HepG2 (cell line): Measurements from ENCODE around the gene HES1. TPM values are rescaled to one million over a fixed set of nuclear protein-coding genes. Genes with fewer than 3 reads are reported as not detected.
A peak's percentile ranks its signal among the peaks of the same experiment; 100 is the strongest.

Experiments used
- KMT2A ChIP-seq: sonication (generic); formaldehyde crosslinking; IDR thresholded peaks from 2 replicates; pipeline ENCODE4 v1.4.0; 2020; ENCODE audit warnings: missing genetic modification reagents
- MAFG ChIP-seq: sonication (generic); formaldehyde crosslinking; IDR thresholded peaks from 2 replicates; pipeline ENCODE4 v1.5.1; 2020; ENCODE audit warnings: mild to moderate bottlenecking, missing genetic modification reagents
- MLX ChIP-seq: IDR thresholded peaks from 2 replicates; pipeline ENCODE4 v1.6.1; 2016
- SNRNP70 ChIP-seq: fragments of 200-400 bp; formaldehyde crosslinking; IDR thresholded peaks from 2 replicates; pipeline ENCODE4 v1.6.1; 2017; ENCODE audit warnings: mild to moderate bottlenecking, low read depth, low read length, moderate library complexity
- SOX13 ChIP-seq, 3 experiments: fragments of 450-650 bp in 1 of 3; sonication (generic) in 1 of 3; formaldehyde crosslinking in 1 of 3; IDR thresholded peaks in 2 of 3; conservative IDR thresholded peaks in 1 of 3; 2 replicates each; pipeline versions ENCODE4 v1.5.0 to v1.6.1; 2016 to 2020; ENCODE audit warnings: antibody characterized with exemption in 1 of 3, mild to moderate bottlenecking in 1 of 3, missing compliant biosample characterization in 1 of 3, missing genetic modification reagents in 1 of 3, moderate library complexity in 1 of 3
- ZNF143 ChIP-seq: sonication (generic); formaldehyde crosslinking; IDR thresholded peaks from 2 replicates; pipeline ENCODE4 v1.4.0; 2020; ENCODE audit warnings: missing genetic modification reagents
- ZNF749 ChIP-seq: sonication (generic); formaldehyde crosslinking; IDR thresholded peaks from 2 replicates; pipeline ENCODE4 v1.8.0; 2022; ENCODE audit warnings: mild to moderate bottlenecking, missing genetic modification reagents, moderate library complexity, borderline replicate concordance
- polyA plus RNA-seq, 8 experiments: library from polyadenylated mRNA; depleted of rRNA in 3 of 8; stranded (reverse) in 7 of 8; unstranded in 1 of 8; fragments of >200 nt; fragmentation: Illumina TruSeq in 4 of 8; extraction: Trizol in 4 of 8; gene quantifications; 2 replicates each; pipeline versions ENCODE4 v1.2.1 to v1.2.3, GENCODE V29; 2011 to 2016; ENCODE audit warnings: low read depth in 4 of 8, missing spikeins in 1 of 8, mixed read lengths in 1 of 8; ENCODE audit not compliant: insufficient read depth in 1 of 8
- total RNA-seq, 5 experiments: library from RNA; depleted of rRNA; stranded (reverse); fragments of >200 nt; fragmentation: Illumina TruSeq; extraction: Trizol; gene quantifications; 2 replicates each; pipeline ENCODE4 v1.2.3, GENCODE V29; 2016; ENCODE audit warnings: low read depth in 1 of 5
- TF ChIP-seq, protein P1 (sequence below): fragments of 450-650 bp; IDR thresholded peaks from 2 replicates; pipeline ENCODE4 v1.6.1; 2017; ENCODE audit warnings: mild to moderate bottlenecking
- TF ChIP-seq, protein P2 (sequence below): sonication (generic); formaldehyde crosslinking; IDR thresholded peaks from one replicate; pipeline ENCODE4 v1.5.1; 2020; ENCODE audit warnings: mild to moderate bottlenecking, missing genetic modification reagents; ENCODE audit errors: not compliant biosample characterization
- TF ChIP-seq, protein P3 (sequence below): sonication (generic); formaldehyde crosslinking; IDR thresholded peaks from 2 replicates; pipeline ENCODE4 v1.4.0; 2020; ENCODE audit warnings: mild to moderate bottlenecking, missing genetic modification reagents

HES1 gene
- total and polyA plus RNA-seq, 2 of the 13 experiments (the other 11 are each of a cell fraction or from before 2014, with no cell fraction given), result 15.4 to 19.8 TPM

- TF ChIP-seq MLX (CRISPR knock-in tag) (peak; percentile 47; the same call in 1 of the 2 replicates), ZNF143 (CRISPR knock-in tag) (0 out of 2 replicates have a peak, but pooled peaks have one; percentile 23), MAFG (CRISPR knock-in tag) (no peak), SOX13 (IDR thresholded peaks at IDR 0.05) (0 out of 2 replicates have a peak, but pooled peaks have one; percentile 35), SOX13 (CRISPR knock-in tag; conservative IDR thresholded peaks at IDR 0.05 in 1 of 2, IDR thresholded peaks at IDR 0.05 in 1 of 2) (peak in 1 of 2 experiments; percentile 72; a peak in 2 of 4 replicates), SNRNP70 (no peak), KMT2A (CRISPR knock-in tag) (no peak), ZNF749 (CRISPR knock-in tag) (no peak)
- TF ChIP-seq, protein P1, sequence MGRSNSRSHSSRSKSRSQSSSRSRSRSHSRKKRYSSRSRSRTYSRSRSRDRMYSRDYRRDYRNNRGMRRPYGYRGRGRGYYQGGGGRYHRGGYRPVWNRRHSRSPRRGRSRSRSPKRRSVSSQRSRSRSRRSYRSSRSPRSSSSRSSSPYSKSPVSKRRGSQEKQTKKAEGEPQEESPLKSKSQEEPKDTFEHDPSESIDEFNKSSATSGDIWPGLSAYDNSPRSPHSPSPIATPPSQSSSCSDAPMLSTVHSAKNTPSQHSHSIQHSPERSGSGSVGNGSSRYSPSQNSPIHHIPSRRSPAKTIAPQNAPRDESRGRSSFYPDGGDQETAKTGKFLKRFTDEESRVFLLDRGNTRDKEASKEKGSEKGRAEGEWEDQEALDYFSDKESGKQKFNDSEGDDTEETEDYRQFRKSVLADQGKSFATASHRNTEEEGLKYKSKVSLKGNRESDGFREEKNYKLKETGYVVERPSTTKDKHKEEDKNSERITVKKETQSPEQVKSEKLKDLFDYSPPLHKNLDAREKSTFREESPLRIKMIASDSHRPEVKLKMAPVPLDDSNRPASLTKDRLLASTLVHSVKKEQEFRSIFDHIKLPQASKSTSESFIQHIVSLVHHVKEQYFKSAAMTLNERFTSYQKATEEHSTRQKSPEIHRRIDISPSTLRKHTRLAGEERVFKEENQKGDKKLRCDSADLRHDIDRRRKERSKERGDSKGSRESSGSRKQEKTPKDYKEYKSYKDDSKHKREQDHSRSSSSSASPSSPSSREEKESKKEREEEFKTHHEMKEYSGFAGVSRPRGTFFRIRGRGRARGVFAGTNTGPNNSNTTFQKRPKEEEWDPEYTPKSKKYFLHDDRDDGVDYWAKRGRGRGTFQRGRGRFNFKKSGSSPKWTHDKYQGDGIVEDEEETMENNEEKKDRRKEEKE, result no peak
- TF ChIP-seq, protein P2, sequence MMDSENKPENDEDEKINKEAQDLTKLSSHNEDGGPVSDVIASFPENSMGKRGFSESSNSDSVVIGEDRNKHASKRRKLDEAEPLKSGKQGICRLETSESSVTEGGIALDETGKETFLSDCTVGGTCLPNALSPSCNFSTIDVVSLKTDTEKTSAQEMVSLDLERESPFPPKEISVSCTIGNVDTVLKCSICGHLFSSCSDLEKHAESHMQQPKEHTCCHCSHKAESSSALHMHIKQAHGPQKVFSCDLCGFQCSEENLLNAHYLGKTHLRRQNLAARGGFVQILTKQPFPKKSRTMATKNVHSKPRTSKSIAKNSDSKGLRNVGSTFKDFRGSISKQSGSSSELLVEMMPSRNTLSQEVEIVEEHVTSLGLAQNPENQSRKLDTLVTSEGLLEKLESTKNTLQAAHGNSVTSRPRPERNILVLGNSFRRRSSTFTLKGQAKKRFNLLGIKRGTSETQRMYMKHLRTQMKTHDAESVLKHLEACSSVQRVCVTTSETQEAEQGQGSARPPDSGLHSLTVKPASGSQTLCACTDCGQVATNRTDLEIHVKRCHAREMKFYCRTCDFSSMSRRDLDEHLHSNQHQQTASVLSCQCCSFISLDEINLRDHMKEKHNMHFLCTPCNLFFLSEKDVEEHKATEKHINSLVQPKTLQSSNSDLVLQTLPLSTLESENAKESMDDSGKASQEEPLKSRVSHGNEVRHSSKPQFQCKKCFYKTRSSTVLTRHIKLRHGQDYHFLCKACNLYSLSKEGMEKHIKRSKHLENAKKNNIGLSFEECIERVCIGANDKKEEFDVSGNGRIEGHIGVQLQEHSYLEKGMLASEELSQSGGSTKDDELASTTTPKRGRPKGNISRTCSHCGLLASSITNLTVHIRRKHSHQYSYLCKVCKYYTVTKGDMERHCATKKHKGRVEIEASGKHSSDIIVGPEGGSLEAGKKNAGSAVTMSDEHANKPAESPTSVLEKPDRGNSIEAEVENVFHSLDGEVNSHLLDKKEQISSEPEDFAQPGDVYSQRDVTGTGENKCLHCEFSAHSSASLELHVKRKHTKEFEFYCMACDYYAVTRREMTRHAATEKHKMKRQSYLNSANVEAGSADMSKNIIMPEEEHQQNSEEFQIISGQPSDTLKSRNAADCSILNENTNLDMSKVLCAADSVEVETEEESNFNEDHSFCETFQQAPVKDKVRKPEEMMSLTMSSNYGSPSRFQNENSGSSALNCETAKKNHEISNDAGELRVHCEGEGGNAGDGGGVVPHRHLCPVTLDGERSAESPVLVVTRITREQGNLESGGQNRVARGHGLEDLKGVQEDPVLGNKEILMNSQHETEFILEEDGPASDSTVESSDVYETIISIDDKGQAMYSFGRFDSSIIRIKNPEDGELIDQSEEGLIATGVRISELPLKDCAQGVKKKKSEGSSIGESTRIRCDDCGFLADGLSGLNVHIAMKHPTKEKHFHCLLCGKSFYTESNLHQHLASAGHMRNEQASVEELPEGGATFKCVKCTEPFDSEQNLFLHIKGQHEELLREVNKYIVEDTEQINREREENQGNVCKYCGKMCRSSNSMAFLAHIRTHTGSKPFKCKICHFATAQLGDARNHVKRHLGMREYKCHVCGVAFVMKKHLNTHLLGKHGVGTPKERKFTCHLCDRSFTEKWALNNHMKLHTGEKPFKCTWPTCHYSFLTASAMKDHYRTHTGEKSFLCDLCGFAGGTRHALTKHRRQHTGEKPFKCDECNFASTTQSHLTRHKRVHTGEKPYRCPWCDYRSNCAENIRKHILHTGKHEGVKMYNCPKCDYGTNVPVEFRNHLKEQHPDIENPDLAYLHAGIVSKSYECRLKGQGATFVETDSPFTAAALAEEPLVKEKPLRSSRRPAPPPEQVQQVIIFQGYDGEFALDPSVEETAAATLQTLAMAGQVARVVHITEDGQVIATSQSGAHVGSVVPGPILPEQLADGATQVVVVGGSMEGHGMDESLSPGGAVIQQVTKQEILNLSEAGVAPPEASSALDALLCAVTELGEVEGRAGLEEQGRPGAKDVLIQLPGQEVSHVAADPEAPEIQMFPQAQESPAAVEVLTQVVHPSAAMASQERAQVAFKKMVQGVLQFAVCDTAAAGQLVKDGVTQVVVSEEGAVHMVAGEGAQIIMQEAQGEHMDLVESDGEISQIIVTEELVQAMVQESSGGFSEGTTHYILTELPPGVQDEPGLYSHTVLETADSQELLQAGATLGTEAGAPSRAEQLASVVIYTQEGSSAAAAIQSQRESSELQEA, result no peak
- TF ChIP-seq, protein P3, sequence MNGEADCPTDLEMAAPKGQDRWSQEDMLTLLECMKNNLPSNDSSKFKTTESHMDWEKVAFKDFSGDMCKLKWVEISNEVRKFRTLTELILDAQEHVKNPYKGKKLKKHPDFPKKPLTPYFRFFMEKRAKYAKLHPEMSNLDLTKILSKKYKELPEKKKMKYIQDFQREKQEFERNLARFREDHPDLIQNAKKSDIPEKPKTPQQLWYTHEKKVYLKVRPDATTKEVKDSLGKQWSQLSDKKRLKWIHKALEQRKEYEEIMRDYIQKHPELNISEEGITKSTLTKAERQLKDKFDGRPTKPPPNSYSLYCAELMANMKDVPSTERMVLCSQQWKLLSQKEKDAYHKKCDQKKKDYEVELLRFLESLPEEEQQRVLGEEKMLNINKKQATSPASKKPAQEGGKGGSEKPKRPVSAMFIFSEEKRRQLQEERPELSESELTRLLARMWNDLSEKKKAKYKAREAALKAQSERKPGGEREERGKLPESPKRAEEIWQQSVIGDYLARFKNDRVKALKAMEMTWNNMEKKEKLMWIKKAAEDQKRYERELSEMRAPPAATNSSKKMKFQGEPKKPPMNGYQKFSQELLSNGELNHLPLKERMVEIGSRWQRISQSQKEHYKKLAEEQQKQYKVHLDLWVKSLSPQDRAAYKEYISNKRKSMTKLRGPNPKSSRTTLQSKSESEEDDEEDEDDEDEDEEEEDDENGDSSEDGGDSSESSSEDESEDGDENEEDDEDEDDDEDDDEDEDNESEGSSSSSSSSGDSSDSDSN (CRISPR knock-in tag), result no peak
Observed at GRCh38 chr3:194112120-194113106, 23.5 kb upstream of the HES1 start (continued).
